Spleen (tissue), 11 donors: Measurements from ENCODE around the gene KCNJ14. TPM values are rescaled to one million over a fixed set of nuclear protein-coding genes. Genes with fewer than 3 reads are reported as not detected.

Source experiments
- DNase-seq: peaks from one replicate; pipeline ENCODE4 v3.0.0-alpha.2; 2020
- H3K27ac ChIP-seq, 8 donors: fragments of 200-600 bp; sonication (generic) in 7 of 8; 1 replicate in 4 of 8; 2 replicates in 4 of 8; pipeline versions ENCODE4 v1.5.0 to v1.8.0; 2016 to 2021; ENCODE audit warnings: inconsistent platforms in 4 of 8, mild to moderate bottlenecking in 4 of 8, moderate library complexity in 1 of 8
- H3K27me3 ChIP-seq, 7 donors: fragments of 200-600 bp; sonication (generic) in 6 of 7; replicated peaks in 1 of 7; 1 replicate in 4 of 7; 2 replicates in 3 of 7; pipeline versions ENCODE4 v1.5.0 to v1.8.0; 2016 to 2021; ENCODE audit warnings: inconsistent platforms in 3 of 7, mild to moderate bottlenecking in 1 of 7
- H3K36me3 ChIP-seq, 6 donors: fragments of 200-600 bp; sonication (generic) in 5 of 6; 1 replicate in 4 of 6; 2 replicates in 2 of 6; pipeline versions ENCODE4 v1.5.0 to v1.8.0; 2016 to 2021; ENCODE audit warnings: inconsistent platforms in 2 of 6
- H3K4me1 ChIP-seq, 6 donors: fragments of 200-600 bp; sonication (generic) in 5 of 6; 1 replicate in 3 of 6; 2 replicates in 3 of 6; pipeline versions ENCODE4 v1.5.0 to v1.8.0; 2016 to 2021; ENCODE audit warnings: inconsistent platforms in 3 of 6
- H3K4me3 ChIP-seq, 8 donors: fragments of 200-600 bp; sonication (generic) in 7 of 8; 1 replicate in 4 of 8; 2 replicates in 4 of 8; pipeline versions ENCODE4 v1.5.0 to v1.8.0; 2016 to 2021; ENCODE audit warnings: inconsistent platforms in 4 of 8, mild to moderate bottlenecking in 4 of 8, moderate library complexity in 2 of 8
- H3K9me3 ChIP-seq, 8 donors: fragments of 200-600 bp; sonication (generic) in 7 of 8; 1 replicate in 4 of 8; 2 replicates in 4 of 8; pipeline versions ENCODE4 v1.5.0 to v1.8.0; 2016 to 2021; ENCODE audit warnings: inconsistent platforms in 4 of 8
- POLR2A ChIP-seq, 3 donors: fragments of 450-650 bp; IDR thresholded peaks; one replicate each; pipeline ENCODE4 v1.5.1; 2017; ENCODE audit warnings: antibody characterized with exemption in 3 of 3, mild to moderate bottlenecking in 1 of 3
- POLR2AphosphoS5 ChIP-seq, 3 donors: sonication (generic); formaldehyde crosslinking; IDR thresholded peaks; one replicate each; pipeline ENCODE4 v1.5.1; 2017; ENCODE audit warnings: antibody characterized with exemption in 3 of 3
- WGBS, 5 donors: extraction: QIAGEN DNeasy Blood & Tissue Kit in 3 of 5; methylation state at CpG; one replicate each; pipeline versions ENCODE4 v1.1.5 to v1.1.7; 2013 to 2018; 5-methylcytosine and 5-hydroxymethylcytosine counted together
- intact Hi-C: fragments of 100-400 bp; cut with DNase I; formaldehyde crosslinking; loops from one replicate; pipeline ENCODE4 v1.15.0; 2023; ENCODE audit warnings: low total_unique reads
- polyA plus RNA-seq, 3 donors: library from polyadenylated mRNA; stranded (reverse); fragments of 200-250 nt; gene quantifications; one replicate each; pipeline ENCODE4 v1.2.1, GENCODE V29; 2013
- total RNA-seq, 7 donors: library from RNA; depleted of rRNA in 3 of 7; stranded (reverse); fragments of >200 nt in 3 of 7; fragmentation: NEBNext Ultra II Directional in 4 of 7; extraction: Animal tissue kit (Norgen Biotek cat#: 25700) in 4 of 7; gene quantifications; one replicate each; pipeline versions ENCODE4 v1.1.0 to v1.2.1, GENCODE V29; 2016 to 2021
- TF ChIP-seq, protein P1 (sequence below), 11 experiments: fragments of 200-600 bp in 7 of 11; fragments of 450-650 bp in 4 of 11; sonication (generic) in 4 of 11; IDR thresholded peaks in 8 of 11; conservative IDR thresholded peaks in 3 of 11; 1 replicate in 7 of 11; 2 replicates in 4 of 11; pipeline versions ENCODE4 v1.4.0 to v1.8.0; 2016 to 2021; ENCODE audit warnings: antibody characterized with exemption in 11 of 11, inconsistent platforms in 4 of 11, mild to moderate bottlenecking in 1 of 11
- donor health status: healthy with polysubstance abuse.
- donor health status: DM: no; HTN: no; CAD: no; lungs with moderate emphysema.
- donor health status: DM: no; HTN: no; CAD: no.
- donor health status: Bipolar disorder and iron deficiency.
- donor health status: healthy.
- donor health status: DM: no; HTN: no; CAD: no.
- donor health status: DM: yes; HTN: yes; CAD: no.

Gene KCNJ14
- total and polyA plus RNA-seq, 10 donors = 0.26 to 1.4 (median 0.74) TPM

GRCh38 chr19:48509467-48510194 lies 54.3 kb downstream of the KCNJ14 start:
- WGBS, 5 donors = 77 to 84% (median 78%) methylated on average over 12 of the region's 12 CpGs
- Histone ChIP-seq H3K4me3 (no peak overlapping the region), H3K36me3 (no peaks in the 10 kb centered on the region), H3K27me3 (peaks cover 0 to 53% (median 32%) of the 10 kb centered on the region in 7 donors), H3K9me3 (no peaks in the 10 kb centered on the region), H3K27ac (no peak overlapping the region), H3K4me1 (peaks cover 5 to 42% (median 38%) of the 10 kb centered on the region in 6 donors)
- DNase-seq = no peak
- no peak for TF ChIP-seq POLR2AphosphoS5 (IDR thresholded peaks at IDR 0.05)
- TF ChIP-seq, protein P1, sequence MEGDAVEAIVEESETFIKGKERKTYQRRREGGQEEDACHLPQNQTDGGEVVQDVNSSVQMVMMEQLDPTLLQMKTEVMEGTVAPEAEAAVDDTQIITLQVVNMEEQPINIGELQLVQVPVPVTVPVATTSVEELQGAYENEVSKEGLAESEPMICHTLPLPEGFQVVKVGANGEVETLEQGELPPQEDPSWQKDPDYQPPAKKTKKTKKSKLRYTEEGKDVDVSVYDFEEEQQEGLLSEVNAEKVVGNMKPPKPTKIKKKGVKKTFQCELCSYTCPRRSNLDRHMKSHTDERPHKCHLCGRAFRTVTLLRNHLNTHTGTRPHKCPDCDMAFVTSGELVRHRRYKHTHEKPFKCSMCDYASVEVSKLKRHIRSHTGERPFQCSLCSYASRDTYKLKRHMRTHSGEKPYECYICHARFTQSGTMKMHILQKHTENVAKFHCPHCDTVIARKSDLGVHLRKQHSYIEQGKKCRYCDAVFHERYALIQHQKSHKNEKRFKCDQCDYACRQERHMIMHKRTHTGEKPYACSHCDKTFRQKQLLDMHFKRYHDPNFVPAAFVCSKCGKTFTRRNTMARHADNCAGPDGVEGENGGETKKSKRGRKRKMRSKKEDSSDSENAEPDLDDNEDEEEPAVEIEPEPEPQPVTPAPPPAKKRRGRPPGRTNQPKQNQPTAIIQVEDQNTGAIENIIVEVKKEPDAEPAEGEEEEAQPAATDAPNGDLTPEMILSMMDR (IDR thresholded peaks at IDR 0.05 in 8 of 11, conservative IDR thresholded peaks at IDR 0.05 in 3 of 11) = no peak
- TF ChIP-seq POLR2A (IDR thresholded peaks at IDR 0.05) = no peak
- intact Hi-C loops = loop anchor here (10.0 kb wide), 1 partner anchor 75 kb away; no protein-coding TSS in a partner anchor

- DNase-seq = peak; percentile 88
- peaks cover 0 to 51% (median 32%) of the 10 kb centered on the region in 7 donors for H3K27me3 ChIP-seq
- H3K4me1 ChIP-seq = peaks cover 5 to 42% (median 38%) of the 10 kb centered on the region in 6 donors
Observed at GRCh38 chr19:48510421-48511268, 55.3 kb downstream of the KCNJ14 start.

DNA sequence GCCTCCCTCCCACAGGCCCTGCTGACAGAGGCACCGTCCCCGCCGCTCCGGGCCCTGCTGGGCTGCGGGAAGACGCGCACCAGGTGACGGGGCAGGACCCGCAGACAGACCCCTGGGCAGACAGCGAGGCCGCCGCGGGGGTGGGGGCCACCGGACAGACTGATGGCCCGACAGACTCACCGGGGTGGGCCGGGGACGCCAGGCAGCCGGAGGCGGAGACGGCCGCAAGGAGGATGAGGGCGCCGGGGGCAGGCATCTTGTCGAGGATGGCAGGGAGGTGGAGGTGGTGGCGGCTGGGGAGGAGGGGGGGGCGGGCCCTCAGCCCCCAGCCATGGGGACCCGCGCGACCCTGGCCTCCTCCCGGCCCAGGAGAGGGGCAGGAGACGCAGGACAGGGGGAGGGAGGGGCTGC lies 56.0 kb downstream of the KCNJ14 start:
- intact Hi-C loops = no loop called here
- WGBS, 5 donors = 0 to 4% (median 1%) methylated on average over 14 to 31 of the region's 32 CpGs
- Histone ChIP-seq H3K36me3 (no peaks in the 10 kb centered on the region), H3K4me1 (peaks cover 5 to 42% (median 38%) of the 10 kb centered on the region in 6 donors), H3K27me3 (peaks cover 0 to 51% (median 32%) of the 10 kb centered on the region in 7 donors), H3K9me3 (no peaks in the 10 kb centered on the region), H3K4me3 (peak overlapping the region in 6 of 8 donors; percentile 11 to 81 (median 29)), H3K27ac (peak overlapping the region in 4 of 8 donors; percentile 31 to 72 (median 54))
- TF ChIP-seq POLR2AphosphoS5 (IDR thresholded peaks at IDR 0.05) (no peak), POLR2A (IDR thresholded peaks at IDR 0.05) (no peak)
- TF ChIP-seq, protein P1 (IDR thresholded peaks at IDR 0.05 in 8 of 11, conservative IDR thresholded peaks at IDR 0.05 in 3 of 11) = no peak
- DNase-seq = peak; percentile 82

More at GRCh38 chr19:48510421-48511268, 55.3 kb downstream of the KCNJ14 start:
- peak overlapping the region in 6 of 8 donors; percentile 11 to 81 (median 29) for H3K4me3 ChIP-seq
- no peaks in the 10 kb centered on the region for H3K36me3 ChIP-seq
- 5 to 15% (median 13%) methylated on average over 21 to 24 of the region's 24 CpGs for WGBS, 5 donors
- intact Hi-C loops = no loop called here
- peak overlapping the region in 4 of 8 donors; percentile 31 to 72 (median 54) for H3K27ac ChIP-seq
- H3K9me3 ChIP-seq = no peaks in the 10 kb centered on the region
- TF ChIP-seq POLR2AphosphoS5 (IDR thresholded peaks at IDR 0.05) (peak in 1 of 3 donors; percentile 15), POLR2A (IDR thresholded peaks at IDR 0.05) (no peak)
- TF ChIP-seq, protein P1 (IDR thresholded peaks at IDR 0.05 in 8 of 11, conservative IDR thresholded peaks at IDR 0.05 in 3 of 11) = no peak
